Fibroblast of skin of left biceps (primary cell): Measurements from ENCODE around the gene SORBS2.
"Not testable (repeated sequence)": the region's sequence is repeated elsewhere in the genome, so short reads cannot be mapped to it uniquely, and the experiment has no call there.

Source experiments
- DNase-seq, 2 experiments: peaks; one replicate each; pipeline ENCODE4 v3.0.0-alpha.2; 2013; ENCODE audit warnings: low read depth in 2 of 2

SORBS2 gene

GRCh38 chr4:185716577-185717376, 95.2 kb downstream of the SORBS2 start:
- no peak for DNase-seq

- DNase-seq: no peak
Observed at GRCh38 chr4:185716141-185716551, 95.8 kb downstream of the SORBS2 start.

- not testable (repeated sequence) for DNase-seq
Observed at GRCh38 chr4:185714524-185714923, 97.5 kb downstream of the SORBS2 start.

GRCh38 chr4:185713731-185714130, 98.3 kb downstream of the SORBS2 start:
- DNase-seq: no peak

GRCh38 chr4:185713272-185713671, 98.7 kb downstream of the SORBS2 start:
- DNase-seq: no peak

GRCh38 chr4:185712350-185713024, 99.5 kb downstream of the SORBS2 start:
- no peak for DNase-seq

- no peak for DNase-seq
Observed at GRCh38 chr4:185711726-185712125, 100.3 kb downstream of the SORBS2 start.

GRCh38 chr4:185710487-185710995, 101.5 kb downstream of the SORBS2 start:
- DNase-seq: no peak

GRCh38 chr4:185709802-185710486, 102.0 kb downstream of the SORBS2 start:
- DNase-seq: no peak

- DNase-seq: peak; percentile 38 to 41
Observed at GRCh38 chr4:185708348-185708747, 103.6 kb downstream of the SORBS2 start.

GRCh38 chr4:185707622-185708021, 104.4 kb downstream of the SORBS2 start:
- not testable (repeated sequence) for DNase-seq

GRCh38 chr4:185702147-185702663, 109.8 kb downstream of the SORBS2 start:
- no peak for DNase-seq

- DNase-seq: no peak
Observed at GRCh38 chr4:185700630-185701029, 111.4 kb downstream of the SORBS2 start.

GRCh38 chr4:185700048-185700447, 111.9 kb downstream of the SORBS2 start:
- DNase-seq: no peak

- DNase-seq: no peak
Observed at GRCh38 chr4:185697488-185697887, 114.5 kb downstream of the SORBS2 start.

- DNase-seq: no peak
Observed at GRCh38 chr4:185695743-185696142, 116.3 kb downstream of the SORBS2 start.

- DNase-seq: no peak
Observed at GRCh38 chr4:185693548-185694215, 118.3 kb downstream of the SORBS2 start.

GRCh38 chr4:185689407-185689806, 122.6 kb downstream of the SORBS2 start:
- DNase-seq: no peak

- no peak for DNase-seq
Observed at GRCh38 chr4:185685804-185686203, 126.2 kb downstream of the SORBS2 start.

- no peak for DNase-seq
Observed at GRCh38 chr4:185683896-185684295, 128.1 kb downstream of the SORBS2 start.

- DNase-seq: no peak
Observed at GRCh38 chr4:185683222-185683621, 128.8 kb downstream of the SORBS2 start.

- peak; percentile 4 to 14 for DNase-seq
Observed at GRCh38 chr4:185682236-185682635, 129.8 kb downstream of the SORBS2 start.
